ENCODE data around the gene GREM2.

GRCh38 chr1:240475832-240476231 is 136.1 kb downstream of the GREM2 start:
- TF ChIP-seq CTCF (conservative IDR thresholded peaks at IDR 0.05; ENCODE audit: low read depth in 2 of 2) (no peak), EZH2phosphoT487 (IDR thresholded peaks at IDR 0.05; ENCODE audit: unreplicated experiment) (no peak), REST (IDR thresholded peaks at IDR 0.05; ENCODE audit: unreplicated experiment) (no peak), EZH2 (IDR thresholded peaks at IDR 0.05; ENCODE audit: low read depth, unreplicated experiment) (no peak), CREB1 (CRISPR knock-in tag; IDR thresholded peaks at IDR 0.05; ENCODE audit: low read depth) (no peak), JUNB (IDR thresholded peaks at IDR 0.05; ENCODE audit: unreplicated experiment) (no peak), POLR2AphosphoS5 (IDR thresholded peaks at IDR 0.05; ENCODE audit: low read depth) (no peak), ZNF462 (CRISPR knock-in tag; IDR thresholded peaks at IDR 0.05) (no peak), ZNF114 (CRISPR knock-in tag; IDR thresholded peaks at IDR 0.05) (no peak)
